H1 (cell line): Measurements from ENCODE around the gene ASCL1. TPM values are rescaled to one million over a fixed set of nuclear protein-coding genes. Genes with fewer than 3 reads are reported as not detected.

Source experiments
- CTCF ChIA-PET: fragments of 300-600 bp; sonication (Branson Sonifier 250); formaldehyde crosslinking; loops from one replicate; lab custom pipeline; 2021; ENCODE audit not compliant: partially characterized antibody; lab: Charles Lee
- POLR2A ChIA-PET: fragments of 300-600 bp; sonication (Branson Sonifier 250); formaldehyde crosslinking; loops from one replicate; lab custom pipeline; 2021; ENCODE audit warnings: inconsistent platforms; ENCODE audit not compliant: partially characterized antibody; lab: Charles Lee
- DNase-seq, 2 experiments: peaks; one replicate each; pipeline versions ENCODE4 v3.0.0 to v3.0.0-alpha.2; 2010 to 2022; ENCODE audit warnings: low spot score in 2 of 2, low read depth in 1 of 2, mixed read lengths in 1 of 2
- FAIRE-seq: peaks from 2 replicates; lab custom pipeline; 2011; peaks lifted over from hg19 to GRCh38; lab: Jason Lieb, UNC
- H2AFZ ChIP-seq: 2 replicates; pipeline ENCODE4 v1.8.1; 2012; ENCODE audit warnings: low read length, inconsistent platforms
- H2AK5ac ChIP-seq: 2 replicates; pipeline ENCODE4 v1.6.1; 2013; ENCODE audit warnings: low read depth, low read length
- H2BK120ac ChIP-seq: replicated peaks from 2 replicates; pipeline ENCODE3; 2013; ENCODE audit warnings: low read depth, low read length, inconsistent platforms
- H2BK12ac ChIP-seq: 2 replicates; pipeline ENCODE4 v1.6.1; 2013; ENCODE audit warnings: low read depth, low read length
- H2BK15ac ChIP-seq: 2 replicates; pipeline ENCODE4 v1.6.1; 2013; ENCODE audit warnings: low read length
- H2BK20ac ChIP-seq: 2 replicates; pipeline ENCODE4 v1.6.1; 2013; ENCODE audit warnings: low read length
- H2BK5ac ChIP-seq: 2 replicates; pipeline ENCODE4 v1.6.1; 2013; ENCODE audit warnings: low read depth, low read length
- H3K14ac ChIP-seq: 2 replicates; pipeline ENCODE4 v1.6.1; 2013; ENCODE audit warnings: inconsistent platforms; ENCODE audit not compliant: insufficient read length
- H3K18ac ChIP-seq: 2 replicates; pipeline ENCODE4 v1.6.1; 2013; ENCODE audit warnings: low read length; ENCODE audit errors: extremely low read depth
- H3K23ac ChIP-seq: 2 replicates; pipeline ENCODE4 v1.6.1; 2013; ENCODE audit warnings: inconsistent platforms; ENCODE audit not compliant: insufficient read length
- H3K23me2 ChIP-seq: 2 replicates; pipeline ENCODE4 v1.6.1; 2013; ENCODE audit warnings: low read depth, low read length
- H3K27ac ChIP-seq: 2 replicates; pipeline ENCODE4 v1.6.1; 2011; ENCODE audit warnings: low read depth, low read length, inconsistent platforms
- H3K27me3 ChIP-seq, 4 experiments: replicated peaks in 1 of 4; 1 replicate in 1 of 4; 2 replicates in 3 of 4; pipeline versions ENCODE4 v1.6.1 to v1.8.1; 2011 to 2013; ENCODE audit warnings: low read length in 3 of 4, mild to moderate bottlenecking in 3 of 4, inconsistent platforms in 2 of 4, mixed read lengths in 2 of 4, moderate library complexity in 1 of 4; ENCODE audit not compliant: control insufficient read depth in 3 of 4, insufficient read depth in 3 of 4; ENCODE audit errors: extremely low read depth in 1 of 4
- H3K36me3 ChIP-seq, 4 experiments: 2 replicates each; pipeline versions ENCODE4 v1.6.1 to v1.8.1; 2011 to 2013; ENCODE audit warnings: mild to moderate bottlenecking in 4 of 4, low read length in 3 of 4, moderate library complexity in 2 of 4, control low read depth in 1 of 4, inconsistent platforms in 1 of 4; ENCODE audit not compliant: insufficient read depth in 4 of 4, control insufficient read depth in 2 of 4
- H3K4ac ChIP-seq: replicated peaks from 2 replicates; pipeline ENCODE3; 2013; ENCODE audit warnings: low read length, low read depth, mixed read lengths, inconsistent platforms; ENCODE audit not compliant: insufficient read length
- H3K4me1 ChIP-seq, 4 experiments: replicated peaks in 1 of 4; 1 replicate in 1 of 4; 2 replicates in 3 of 4; pipeline versions ENCODE4 v1.6.1 to v1.8.1; 2011 to 2013; ENCODE audit warnings: low read length in 3 of 4, inconsistent platforms in 2 of 4, mixed read lengths in 1 of 4; ENCODE audit not compliant: insufficient read depth in 4 of 4, control insufficient read depth in 3 of 4
- H3K4me2 ChIP-seq, 2 experiments: 2 replicates each; pipeline versions ENCODE4 v1.6.1 to v1.8.1; 2011 to 2013; ENCODE audit warnings: low read depth in 2 of 2, low read length in 2 of 2, control low read depth in 1 of 2, inconsistent platforms in 1 of 2, mild to moderate bottlenecking in 1 of 2; ENCODE audit not compliant: insufficient read depth in 1 of 2
- H3K4me3 ChIP-seq, 4 experiments: fragments of 200-600, 300-600 bp in 1 of 4; sonication (generic), shearing (Covaris generic), sonication (Bioruptor Twin) in 1 of 4; 2 replicates each; pipeline versions ENCODE4 v1.5.1 to v1.8.1; 2011 to 2016; ENCODE audit warnings: low read length in 4 of 4, low read depth in 3 of 4, control low read depth in 2 of 4, inconsistent platforms in 2 of 4, mild to moderate bottlenecking in 2 of 4, mixed read lengths in 1 of 4, moderate library complexity in 1 of 4; ENCODE audit not compliant: insufficient read depth in 2 of 4; ENCODE audit errors: extremely low read depth in 1 of 4
- H3K56ac ChIP-seq: replicated peaks from 2 replicates; pipeline ENCODE3; 2013; ENCODE audit warnings: low read depth, mild to moderate bottlenecking, mixed read lengths, low read length, inconsistent platforms; ENCODE audit not compliant: insufficient read length
- H3K79me1 ChIP-seq: 2 replicates; pipeline ENCODE4 v1.6.1; 2013; ENCODE audit warnings: low read depth, low read length, control low read depth
- H3K79me2 ChIP-seq, 2 experiments: 2 replicates each; pipeline versions ENCODE4 v1.6.1 to v1.8.1; 2012 to 2013; ENCODE audit warnings: low read length in 2 of 2, mild to moderate bottlenecking in 2 of 2, inconsistent platforms in 1 of 2; ENCODE audit not compliant: insufficient read depth in 2 of 2, control insufficient read depth in 1 of 2
- H3K9ac ChIP-seq, 4 experiments: replicated peaks in 1 of 4; 1 replicate in 1 of 4; 2 replicates in 3 of 4; pipeline versions ENCODE4 v1.6.1 to v1.8.1; 2011 to 2013; ENCODE audit warnings: low read depth in 3 of 4, low read length in 3 of 4, control low read depth in 2 of 4, mild to moderate bottlenecking in 2 of 4, moderate library complexity in 2 of 4, inconsistent platforms in 1 of 4; ENCODE audit errors: extremely low read depth in 1 of 4
- H3K9me3 ChIP-seq, 2 experiments: 2 replicates each; pipeline versions ENCODE4 v1.6.1 to v1.8.1; 2012 to 2013; ENCODE audit warnings: mild to moderate bottlenecking in 2 of 2, moderate library complexity in 2 of 2, control low read depth in 1 of 2, inconsistent platforms in 1 of 2, low read depth in 1 of 2, low read length in 1 of 2, mixed read lengths in 1 of 2; ENCODE audit not compliant: insufficient read depth in 2 of 2
- H4K20me1 ChIP-seq, 2 experiments: replicated peaks in 1 of 2; 2 replicates each; pipeline versions ENCODE3 to v1.8.1; 2011 to 2013; ENCODE audit warnings: inconsistent platforms in 2 of 2, low read length in 2 of 2, mild to moderate bottlenecking in 1 of 2; ENCODE audit not compliant: insufficient read depth in 2 of 2, control insufficient read depth in 1 of 2
- H4K5ac ChIP-seq: 2 replicates; pipeline ENCODE4 v1.6.1; 2013; ENCODE audit warnings: low read length, low read depth, mixed read lengths, inconsistent platforms; ENCODE audit not compliant: insufficient read length
- H4K8ac ChIP-seq: 2 replicates; pipeline ENCODE4 v1.8.0; 2013; ENCODE audit warnings: mild to moderate bottlenecking, moderate library complexity, low read length, inconsistent platforms; ENCODE audit not compliant: insufficient read depth; ENCODE audit errors: extremely low read depth
- H4K91ac ChIP-seq: replicated peaks from 2 replicates; pipeline ENCODE3; 2013; ENCODE audit warnings: low read length, mixed read lengths, inconsistent platforms; ENCODE audit not compliant: insufficient read length
- CHD1 ChIP-seq: IDR thresholded peaks from 2 replicates; pipeline ENCODE4 v1.6.1; 2012; ENCODE audit warnings: low read depth, low read length, improper control_type of control experiment
- CHD2 ChIP-seq: IDR thresholded peaks from 2 replicates; pipeline ENCODE4 v1.6.1; 2012; ENCODE audit warnings: low read length, improper control_type of control experiment
- CTBP2 ChIP-seq: IDR thresholded peaks from 2 replicates; pipeline ENCODE4 v1.7.0; 2011; ENCODE audit warnings: borderline replicate concordance, mild to moderate bottlenecking, moderate library complexity, mixed read lengths, low read length; ENCODE audit not compliant: insufficient read depth, insufficient read length
- EZH2 ChIP-seq: fragments of 200-600 bp; sonication (generic); IDR thresholded peaks from 2 replicates; pipeline ENCODE4 v1.7.1; 2012; ENCODE audit warnings: low read depth, mild to moderate bottlenecking, moderate library complexity, low read length, inconsistent platforms; ENCODE audit not compliant: severe bottlenecking
- FOSL1 ChIP-seq: IDR thresholded peaks from 2 replicates; pipeline ENCODE4 v1.6.1; 2011; ENCODE audit warnings: mild to moderate bottlenecking, low read depth, low read length, moderate library complexity; ENCODE audit not compliant: insufficient read depth
- KDM4A ChIP-seq: IDR thresholded peaks from one replicate; pipeline ENCODE4 v1.7.1; 2012; ENCODE audit warnings: low read depth, mild to moderate bottlenecking, moderate library complexity, low read length, inconsistent platforms; ENCODE audit not compliant: severe bottlenecking
- MAFK ChIP-seq: IDR thresholded peaks from 2 replicates; pipeline ENCODE4 v1.6.1; 2012; ENCODE audit warnings: low read depth, mild to moderate bottlenecking, improper control_type of control experiment, low read length
- RNF2 ChIP-seq: fragments of 200-900, 300-1000 bp; sonication (generic); IDR thresholded peaks from 2 replicates; pipeline ENCODE4 v1.7.1; 2016; ENCODE audit warnings: borderline replicate concordance, low read depth, mild to moderate bottlenecking, antibody characterized with exemption, low read length; ENCODE audit not compliant: poor library complexity, severe bottlenecking; ENCODE audit errors: missing control alignments
- SUZ12 ChIP-seq: fragments of 200-600 bp; sonication (generic); IDR thresholded peaks from 2 replicates; pipeline ENCODE4 v1.6.1; 2012; ENCODE audit warnings: mild to moderate bottlenecking, inconsistent platforms, low read length, moderate library complexity, mixed read lengths
- TAF1 ChIP-seq: IDR thresholded peaks from 2 replicates; pipeline ENCODE4 v1.6.1; 2011; ENCODE audit warnings: mild to moderate bottlenecking, low read depth, low read length
- WGBS, 2 experiments: shearing (Covaris generic) in 1 of 2; methylation state at CpG; one replicate each; pipeline versions ENCODE4 v1.1.6 to v1.1.7; 2013 to 2015; ENCODE audit warnings: low lambda C conversion rate in 2 of 2, mixed read lengths in 2 of 2, inconsistent platforms in 1 of 2, low coverage in 1 of 2, missing lambda C conversion rate in 1 of 2; ENCODE audit not compliant: insufficient replicate concordance in 2 of 2, insufficient coverage in 1 of 2, insufficient read length in 1 of 2; ENCODE audit errors: extremely low coverage in 1 of 2, missing lambda C conversion rate in 1 of 2; 5-methylcytosine and 5-hydroxymethylcytosine counted together
- polyA plus RNA-seq, 7 experiments: library from polyadenylated mRNA; depleted of rRNA in 3 of 7; stranded (reverse) in 5 of 7; unstranded in 2 of 7; fragments of >200 nt in 5 of 7; fragments of 200-250 nt in 2 of 7; gene quantifications; 1 replicate in 5 of 7; 2 replicates in 1 of 7; 4 replicates in 1 of 7; pipeline versions ENCODE4 v1.2.1 to v1.2.3, GENCODE V29; 2011 to 2013; ENCODE audit warnings: missing spikeins in 2 of 7, mixed read lengths in 2 of 7
- total RNA-seq: library from RNA; stranded (reverse); fragmentation: NEBNext Ultra II Directional; extraction: Animal tissue kit (Norgen Biotek cat#: 25700); gene quantifications from 2 replicates; pipeline ENCODE4 v1.2.1, GENCODE V29; 2021
- TF ChIP-seq, protein P1 (sequence below): IDR thresholded peaks from 2 replicates; pipeline ENCODE4 v1.6.1; 2012; ENCODE audit warnings: inconsistent platforms

ASCL1 gene
- total and polyA plus RNA-seq, 2 of the 8 experiments (the other 6 are each of a cell fraction or from before 2014, with no cell fraction given) = 0.12 TPM; not detected in 1

- Histone ChIP-seq H4K20me1 (peaks cover 10 to 28% of the 10 kb centered on the region in 2 experiments), H3K27ac (no peak overlapping the region), H3K4ac (no peak overlapping the region), H3K27me3 (peaks cover 88 to 99% (median 97%) of the 10 kb centered on the region in 4 experiments), H4K8ac (peak overlapping the region; percentile 1; the same call in 1 of the 2 replicates), H3K79me2 (no peaks in the 10 kb centered on the region), H3K36me3 (peaks cover 0 to 4% (median 0%) of the 10 kb centered on the region in 4 experiments; a peak in 1 of 8 replicates), H3K56ac (no peak overlapping the region), H3K4me3 (peak overlapping the region; percentile 27 to 67 (median 32)), H4K91ac (no peak overlapping the region), H3K18ac (no peak overlapping the region), H4K5ac (no peak overlapping the region), H3K79me1 (no peaks in the 10 kb centered on the region), H2BK120ac (no peak overlapping the region), H2BK12ac (no peak overlapping the region), H2BK15ac (no peak overlapping the region), H2AK5ac (no peak overlapping the region), H3K4me1 (peaks cover 5 to 16% (median 10%) of the 10 kb centered on the region in 4 experiments), H3K9me3 (no peaks in the 10 kb centered on the region), H3K14ac (no peak overlapping the region), H3K23me2 (peaks cover 19% of the 10 kb centered on the region; the same call in 1 of the 2 replicates), H2BK20ac (no peak overlapping the region), H2AFZ (no peak overlapping the region), H2BK5ac (no peak overlapping the region), H3K9ac (no peak overlapping the region), H3K4me2 (peak overlapping the region; percentile 67 to 95), H3K23ac (no peak overlapping the region)
- DNase-seq (peak in 1 of 2 experiments; percentile 66), FAIRE-seq (no peak)
- WGBS, 2 experiments = 4% methylated on average over 47 of the region's 50 CpGs; no CpG with 5 or more reads in 1 of the 2 experiments
- POLR2A ChIA-PET = interaction anchor here (1.3 kb wide), 1 partner anchor 11 kb away, joined by 3 read pairs; no protein-coding TSS in a partner anchor
- CTCF ChIA-PET = no interaction called here
- peak; percentile 47 for TF ChIP-seq CTBP2
- TF ChIP-seq MAFK = no peak
- peak; percentile 37 for TF ChIP-seq KDM4A
- TF ChIP-seq TAF1 = no peak
- TF ChIP-seq FOSL1 = no peak
- peak; percentile 91 for TF ChIP-seq EZH2
- no peak for TF ChIP-seq CHD1
- peak; percentile 85 for TF ChIP-seq SUZ12
- peak; percentile 39 for TF ChIP-seq RNF2
- no peak for TF ChIP-seq CHD2
- TF ChIP-seq, protein P1, sequence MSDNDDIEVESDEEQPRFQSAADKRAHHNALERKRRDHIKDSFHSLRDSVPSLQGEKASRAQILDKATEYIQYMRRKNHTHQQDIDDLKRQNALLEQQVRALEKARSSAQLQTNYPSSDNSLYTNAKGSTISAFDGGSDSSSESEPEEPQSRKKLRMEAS = peak; percentile 67
Measured at GRCh38 chr12:102955926-102956737, 1.3 kb upstream of the ASCL1 start.
